HG03457 (cell line): ENCODE results near the gene MED31.
"Not testable (repeated sequence)": the region's sequence is repeated elsewhere in the genome, so short reads cannot be mapped to it uniquely, and the experiment has no call there.

Experiments used
- ATAC-seq: cut with Tn5 transposase; IDR thresholded peaks from one replicate; pipeline ENCODE4 v1.9.1; 2021; ENCODE audit warnings: moderate number of reproducible peaks; ENCODE audit not compliant: unreplicated experiment

The MED31 gene

DNA sequence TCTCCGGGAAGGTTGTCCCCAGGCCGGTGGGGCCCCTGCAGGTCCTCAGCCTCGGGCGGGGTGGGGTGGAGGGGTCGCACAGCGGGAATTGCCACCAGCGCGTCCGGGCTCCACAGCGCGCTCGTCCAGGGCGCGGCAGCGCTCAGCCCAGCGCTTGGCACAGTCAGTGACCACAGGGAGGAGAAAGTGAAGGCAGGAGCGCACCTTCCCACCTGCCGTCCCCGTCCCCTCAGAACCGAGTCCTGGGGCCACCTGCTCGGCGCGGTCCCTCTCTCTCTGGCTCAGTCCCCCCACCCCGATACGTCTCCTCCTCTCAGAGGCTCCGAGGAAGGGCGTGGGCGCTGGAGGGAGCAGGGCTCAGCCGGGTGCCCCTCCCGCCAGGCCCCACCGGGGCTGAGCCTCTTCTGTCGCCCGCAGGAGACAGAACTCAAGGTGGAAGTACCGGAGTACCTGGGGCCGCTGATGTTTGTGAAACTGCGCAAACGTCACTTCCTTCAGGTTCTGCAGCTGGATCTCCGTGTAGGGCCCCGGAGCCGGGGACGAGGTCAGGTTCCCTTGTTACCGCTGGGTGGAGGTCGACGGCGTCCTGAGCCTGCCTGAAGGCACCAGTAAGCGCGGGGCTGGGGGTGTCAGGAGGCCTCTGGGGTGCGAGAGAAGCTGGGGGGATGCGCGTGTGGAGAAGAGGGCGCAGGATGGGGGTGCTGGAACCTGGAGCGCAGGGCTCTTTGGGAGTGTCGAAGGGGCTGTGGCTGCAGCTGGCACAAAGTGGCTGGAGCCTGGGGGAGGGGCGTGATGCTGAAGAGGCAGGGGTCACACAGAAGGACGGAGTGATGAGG lies 5.6 kb upstream of the MED31 start:
- not testable (repeated sequence) for ATAC-seq

DNA sequence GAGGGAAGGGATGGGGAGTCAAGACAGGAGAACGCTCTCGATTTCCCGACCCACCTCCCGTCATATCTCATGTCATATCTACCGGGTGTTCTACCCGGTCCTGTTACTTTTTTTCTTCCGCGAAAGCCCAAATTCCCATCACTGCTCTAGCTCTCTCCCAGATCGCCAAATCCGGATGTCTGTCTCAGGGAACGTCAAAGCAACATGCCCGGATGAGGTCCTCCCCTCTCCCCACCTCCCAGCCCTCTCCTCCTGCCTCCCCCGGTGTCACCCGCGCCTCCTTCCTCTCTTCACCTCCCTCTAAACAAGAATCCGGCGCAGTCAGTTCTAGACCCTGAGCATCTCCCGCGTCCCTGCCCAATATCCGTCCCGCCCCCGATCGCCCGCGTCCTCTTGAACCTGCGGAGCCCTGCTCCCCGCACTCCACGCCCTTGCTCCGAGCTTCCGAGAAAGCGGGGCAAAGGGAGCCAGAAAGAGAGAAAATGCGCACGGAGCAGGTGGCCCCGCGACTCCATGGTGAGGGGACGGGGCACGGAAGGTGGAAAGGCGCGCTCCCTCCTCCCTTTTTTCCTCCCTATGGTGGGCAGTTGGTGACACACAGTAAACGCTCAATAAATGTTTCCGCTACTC lies 4.4 kb upstream of the MED31 start:
- ATAC-seq, result not testable (repeated sequence)

DNA sequence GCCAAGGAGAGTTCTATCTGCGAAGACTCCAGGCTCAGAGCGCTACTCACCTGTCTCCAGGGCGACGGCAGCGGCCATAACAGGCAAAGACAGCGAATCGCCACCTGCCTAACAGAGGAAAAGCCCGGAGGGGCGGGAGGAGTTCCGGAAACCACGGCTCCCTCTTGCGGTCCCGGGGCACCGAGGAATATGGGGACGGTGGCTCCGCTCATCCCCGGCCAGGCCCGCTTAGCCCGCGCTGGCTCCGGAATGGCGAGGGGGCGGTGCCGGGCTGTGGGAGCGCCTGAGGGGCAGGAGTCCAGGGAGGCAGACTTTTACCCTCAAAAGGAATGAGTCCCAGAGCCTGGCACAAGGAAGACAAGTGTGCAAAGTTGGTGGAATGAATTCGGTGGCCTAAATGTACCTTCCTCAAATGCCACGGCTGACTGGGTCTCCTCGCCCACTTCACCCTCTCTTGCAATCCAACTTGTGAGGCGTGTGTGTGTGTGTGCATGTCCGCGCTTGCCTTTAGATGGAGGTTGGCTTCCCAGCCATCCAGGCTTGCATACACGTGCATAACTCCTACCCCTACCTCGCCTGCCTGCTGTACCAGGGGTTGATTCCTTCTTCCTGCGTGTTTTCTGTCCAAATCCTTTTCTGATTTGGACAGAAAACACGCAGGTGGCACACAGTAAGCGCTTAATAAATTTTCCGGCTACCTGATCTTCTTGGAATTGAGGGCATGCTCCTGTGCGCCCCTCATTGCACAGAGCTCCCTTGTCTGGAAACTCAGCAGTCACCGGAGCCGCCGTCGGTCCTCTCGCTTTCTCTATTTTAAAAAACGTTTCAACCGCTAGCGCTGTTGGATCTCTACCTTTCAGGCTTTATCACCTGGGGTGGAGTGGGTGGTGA lies 3.7 kb upstream of the MED31 start:
- no peak for ATAC-seq

DNA sequence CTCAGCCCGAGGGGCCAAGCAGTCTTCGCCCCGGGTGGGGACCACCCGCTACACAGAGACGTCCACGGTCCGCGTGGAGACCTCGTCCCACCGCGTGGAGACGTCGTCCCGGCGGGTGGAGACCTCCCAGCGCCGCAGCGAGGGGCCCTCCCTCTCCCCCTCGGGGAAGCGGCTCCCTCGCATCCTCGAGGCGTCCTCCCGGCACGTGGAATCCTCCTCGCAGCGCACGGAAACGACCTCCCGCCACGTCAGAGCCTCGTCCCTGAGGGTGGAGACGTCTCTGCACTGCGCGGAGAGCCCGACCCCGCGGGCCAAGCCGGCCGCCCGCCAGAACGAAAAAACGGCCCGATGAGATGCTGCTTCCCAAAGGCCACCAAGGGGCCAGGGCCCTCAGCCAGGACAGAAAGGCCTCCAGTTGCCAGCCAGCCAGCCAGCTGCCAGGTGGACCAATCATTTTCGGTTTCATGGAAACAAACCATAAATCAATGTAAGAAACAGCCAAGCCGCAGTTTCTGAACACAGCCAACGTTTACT lies 581 bp upstream of the MED31 start:
- ATAC-seq, result peak; percentile 24

DNA sequence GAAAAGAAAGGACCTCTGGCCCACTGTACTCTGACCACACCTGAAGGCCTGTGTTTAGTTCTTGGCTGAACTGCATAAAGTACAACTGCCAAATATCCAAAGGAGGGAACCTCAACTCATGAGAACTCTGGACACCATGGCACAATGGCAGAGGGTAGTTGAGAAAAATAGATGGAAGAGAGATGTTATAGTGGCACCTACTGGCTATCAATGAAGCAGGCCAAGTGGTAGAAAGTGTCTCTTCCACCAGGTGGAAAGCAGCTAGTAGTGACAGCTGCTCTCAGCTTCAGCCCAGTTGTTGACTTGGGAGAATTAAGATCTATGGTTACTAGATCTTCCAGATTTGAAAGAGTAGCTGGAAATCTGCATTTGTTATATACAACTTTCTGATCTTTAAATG lies 3.2 kb downstream of the MED31 start:
- ATAC-seq, result no peak

DNA sequence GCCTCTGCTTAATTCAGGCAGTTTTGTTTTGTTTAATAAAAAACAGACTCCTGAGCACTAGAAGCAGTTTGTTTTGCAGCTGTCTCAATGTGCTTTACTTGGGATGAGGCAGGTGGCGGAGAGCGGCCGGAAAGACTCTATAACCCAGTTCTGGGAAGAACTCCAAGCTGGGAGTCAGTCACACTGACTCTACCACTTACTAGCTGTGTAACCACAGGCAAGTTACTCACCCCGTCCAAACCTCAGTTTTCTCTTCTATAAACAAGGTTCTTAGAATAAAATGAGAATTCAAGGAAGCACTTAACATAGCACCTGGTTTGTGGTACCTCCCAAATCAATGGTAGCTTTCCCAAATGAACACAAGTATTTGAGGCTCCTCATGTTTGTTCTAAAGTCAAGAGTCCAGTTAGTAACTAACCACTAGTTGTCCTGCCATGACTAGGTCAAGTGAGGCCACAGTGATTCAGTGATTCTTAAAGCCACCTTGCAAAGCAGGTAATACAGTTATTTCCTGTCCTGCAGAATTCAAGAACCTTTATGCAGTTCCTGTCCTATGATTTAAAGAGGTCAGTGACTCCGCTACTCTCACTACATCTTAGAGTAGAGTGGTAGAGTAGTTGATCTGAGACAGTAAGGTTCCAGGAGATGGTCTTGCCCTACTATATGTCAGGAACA lies 7.8 kb downstream of the MED31 start:
- no peak for ATAC-seq

DNA sequence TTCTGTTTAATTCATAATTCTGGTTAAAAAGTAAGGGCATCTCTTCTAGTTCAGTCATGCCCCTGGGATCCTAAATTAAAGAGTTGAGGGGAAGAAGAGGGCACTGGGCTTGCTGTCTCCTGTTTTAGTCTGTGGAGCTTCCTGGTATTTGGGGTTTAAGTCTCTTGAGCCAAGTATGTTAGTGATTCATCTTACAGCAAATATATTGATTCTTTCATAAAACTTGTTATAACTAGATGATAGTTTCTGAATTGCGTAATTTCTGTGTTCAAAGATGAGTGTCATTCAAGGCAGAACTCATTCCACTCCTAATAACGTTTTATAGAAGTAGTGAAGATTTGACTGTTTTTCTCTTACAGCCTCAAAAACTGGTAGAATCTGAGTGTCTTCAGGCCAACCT lies 8.8 kb downstream of the MED31 start:
- no peak for ATAC-seq

DNA sequence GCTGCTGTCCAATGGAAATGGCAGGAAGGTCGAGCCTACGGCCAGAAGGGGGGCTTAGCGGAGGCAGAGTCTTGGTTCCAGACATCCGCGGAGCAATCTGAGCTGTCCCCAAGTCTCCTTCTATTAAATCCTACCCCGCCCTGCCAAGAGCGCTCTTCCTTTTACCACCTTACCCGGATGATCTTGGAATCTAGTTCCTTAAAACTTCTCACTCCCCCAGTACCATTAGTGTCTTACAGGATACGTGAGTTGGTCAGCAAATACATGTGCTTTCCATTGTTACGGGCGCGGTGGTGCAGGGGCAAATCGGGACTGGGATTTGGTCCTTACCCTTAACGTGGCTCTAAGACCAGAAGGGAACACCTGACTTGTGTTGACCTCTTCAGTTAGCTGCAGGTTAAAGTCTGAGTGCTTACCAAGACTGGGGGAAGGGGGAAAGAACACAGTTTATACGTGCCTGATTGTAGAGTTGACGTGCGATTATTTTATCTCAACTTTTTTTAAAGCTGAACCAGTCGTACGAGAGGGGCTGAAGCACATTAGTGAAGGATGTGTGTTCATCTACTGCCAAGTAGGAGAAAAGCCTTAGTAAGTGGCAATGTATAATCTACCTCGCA lies 10.1 kb downstream of the MED31 start:
- peak; percentile 3 for ATAC-seq

DNA sequence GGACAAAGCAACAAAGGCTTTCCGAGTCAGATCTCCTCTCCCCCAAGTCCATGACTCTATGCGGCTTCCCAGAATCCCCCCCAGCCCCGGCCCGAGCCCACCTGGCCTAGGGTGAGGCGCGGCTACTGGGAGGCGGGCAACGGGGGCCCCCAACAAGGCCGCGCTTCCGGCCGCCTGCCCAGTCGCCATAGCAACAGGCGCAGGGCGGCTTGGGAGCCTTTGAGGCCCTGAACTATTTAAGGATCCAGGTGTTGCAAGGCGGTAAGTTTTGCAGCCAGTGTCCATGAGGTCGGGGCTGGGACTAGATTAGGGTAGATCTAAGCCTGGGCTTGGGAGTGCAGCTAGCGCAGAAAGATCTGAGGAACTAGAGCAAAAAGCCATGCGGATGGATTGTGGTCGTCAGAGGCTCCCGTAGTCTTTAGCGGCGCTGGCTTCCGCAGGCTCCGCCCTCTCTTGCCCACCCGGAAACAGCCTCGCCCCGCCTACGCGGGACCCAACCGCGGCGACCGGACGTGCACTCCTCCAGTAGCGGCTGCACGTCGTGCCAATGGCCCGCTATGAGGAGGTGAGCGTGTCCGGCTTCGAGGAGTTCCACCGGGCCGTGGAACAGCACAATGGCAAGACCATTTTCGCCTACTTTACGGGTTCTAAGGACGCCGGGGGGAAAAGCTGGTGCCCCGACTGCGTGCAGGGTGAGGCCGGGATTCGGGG lies 10.7 kb downstream of the MED31 start, which contains the start of the genes KIAA0753 and TXNDC17:
KIAA0753 (minus strand) TSS at position 176 of the 711 bp plus-strand sequence. CDS start 5,608 bp downstream, outside the sequence.
TXNDC17 (plus strand) TSS at position 525 of the 711 bp plus-strand sequence; CDS start at position 548, 23 bp downstream.
- ATAC-seq, result peak; percentile 57

DNA sequence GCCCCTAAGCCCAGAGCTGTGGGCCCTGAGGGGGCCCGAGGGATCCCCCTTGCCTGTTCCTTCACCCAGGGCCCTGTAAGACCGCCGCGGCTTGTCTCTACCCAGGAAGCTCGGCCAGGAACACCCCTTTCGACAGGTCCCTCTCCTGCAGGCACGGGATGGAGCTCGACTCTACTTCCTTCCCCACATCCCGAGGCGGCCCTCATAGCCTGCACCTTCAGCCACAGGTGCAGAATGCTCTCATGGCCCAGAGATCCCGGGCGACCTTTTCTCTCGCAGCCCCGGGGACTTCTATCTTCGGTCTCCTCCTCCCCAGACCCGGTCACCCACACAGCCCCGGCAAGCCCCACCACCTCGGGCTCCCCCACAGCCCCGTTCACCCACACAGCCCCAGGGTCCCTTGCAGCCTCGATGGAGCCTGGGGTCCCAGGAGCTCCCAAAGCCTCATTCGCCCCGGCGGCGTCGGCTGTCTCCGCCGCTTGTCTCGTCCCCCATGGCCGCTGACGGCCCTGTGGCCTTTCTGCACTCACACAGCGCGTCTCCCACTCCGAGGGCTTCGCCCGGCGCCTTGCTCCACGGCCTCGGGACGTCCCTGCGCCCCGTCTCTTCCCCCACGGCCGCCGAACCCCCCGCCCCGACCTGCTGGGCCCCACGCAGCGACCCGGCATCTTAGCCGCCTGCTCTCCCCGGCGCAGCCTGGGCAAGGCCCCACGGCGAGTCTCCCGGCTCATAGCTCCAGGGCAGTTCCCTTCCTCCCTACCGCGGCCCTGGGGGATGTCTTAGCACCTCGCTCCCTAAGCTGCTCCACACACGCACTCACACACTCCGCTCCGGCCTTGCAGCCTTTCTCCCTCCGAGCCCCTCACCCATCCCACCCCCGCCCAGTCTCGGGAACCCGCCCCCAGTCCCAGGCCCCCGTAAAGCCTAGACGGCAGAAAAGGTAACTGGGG lies 11.5 kb downstream of the MED31 start:
- peak; percentile 3 for ATAC-seq

DNA sequence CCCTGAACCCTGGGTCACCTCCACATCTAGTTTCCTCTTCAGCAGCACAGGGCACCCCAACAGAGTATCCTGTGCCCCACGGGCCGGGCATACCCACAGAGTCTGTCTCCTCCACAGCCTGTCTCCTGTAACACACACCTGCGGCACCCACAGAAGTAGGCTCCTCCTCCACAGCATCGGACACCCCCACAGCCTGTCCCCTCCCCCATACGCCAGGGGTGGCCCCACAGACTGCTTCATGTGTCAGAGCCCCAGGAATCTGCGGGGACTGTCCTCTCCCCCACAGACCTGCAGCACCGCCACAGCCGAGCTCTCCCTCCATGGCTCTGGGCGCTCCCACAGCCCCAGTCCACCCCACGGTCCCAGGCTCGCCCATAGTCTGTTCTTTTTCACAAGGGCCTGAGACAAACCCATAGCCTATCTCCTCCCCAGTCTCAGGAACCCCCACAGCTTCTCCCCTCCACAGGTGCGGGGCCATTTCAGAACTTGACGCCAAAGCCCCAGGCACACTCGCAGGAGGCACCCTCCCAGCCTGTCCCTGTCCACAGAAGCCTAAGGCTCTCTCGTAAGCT lies 12.3 kb downstream of the MED31 start:
- ATAC-seq, result no peak

DNA sequence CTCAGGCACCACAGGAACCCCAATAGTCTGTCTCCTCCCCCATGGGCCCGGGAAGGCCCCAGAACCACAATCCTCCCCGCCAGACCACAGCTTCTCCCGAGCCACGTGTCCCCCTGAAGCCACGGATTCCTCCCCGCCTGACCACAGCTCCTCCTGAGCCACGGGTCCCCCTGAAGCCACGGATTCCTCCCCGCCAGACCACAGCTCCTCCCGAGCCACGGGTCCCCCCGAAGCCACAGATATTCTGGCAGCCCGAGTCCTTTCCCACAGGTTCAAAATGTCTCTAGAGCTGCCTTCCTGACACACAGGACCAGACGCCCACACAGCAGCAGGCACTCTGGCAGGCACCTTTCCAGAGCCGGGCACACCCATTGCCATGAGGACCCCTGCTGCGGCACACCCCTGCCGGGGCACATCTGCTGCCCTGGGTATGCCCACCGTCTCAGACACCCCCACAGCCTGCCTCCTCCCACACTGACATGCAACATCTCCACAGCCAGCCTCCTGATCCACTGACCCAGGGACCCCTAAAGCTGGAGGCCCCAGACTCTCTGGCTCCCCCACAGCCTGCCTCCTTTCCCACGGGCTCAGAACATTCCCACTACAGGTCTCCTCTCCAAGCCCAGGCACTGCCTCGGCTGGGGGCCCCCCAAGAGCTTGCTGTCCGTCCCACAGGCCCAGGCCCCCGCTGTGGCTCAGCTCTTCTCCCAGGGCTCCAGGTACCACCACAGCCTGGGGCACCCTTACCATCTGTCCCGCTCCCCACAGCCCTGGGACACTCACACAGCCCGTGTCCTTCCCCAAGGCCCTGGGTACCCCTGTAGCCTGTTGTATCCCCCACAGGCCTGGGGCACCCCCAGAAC lies 13.1 kb downstream of the MED31 start:
- no peak for ATAC-seq

DNA sequence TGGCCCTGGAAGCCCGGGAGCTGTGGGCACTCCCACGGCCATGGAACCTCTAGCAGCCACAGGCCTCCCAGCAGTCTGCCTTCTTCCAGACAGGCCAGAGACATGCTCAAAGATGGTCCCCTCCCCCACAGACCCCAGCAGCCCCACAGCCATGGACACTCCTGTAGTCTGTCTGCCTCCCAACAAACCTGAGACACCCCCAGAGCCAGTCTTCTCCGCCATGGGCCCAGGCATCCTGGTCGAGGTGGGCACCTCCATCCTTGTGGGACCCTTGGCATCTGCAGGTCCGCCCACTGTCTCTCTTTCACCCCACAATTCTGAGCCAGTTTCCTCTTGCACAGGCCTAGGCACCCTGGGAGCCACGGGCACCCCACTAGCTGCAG lies 14.0 kb downstream of the MED31 start:
- ATAC-seq, result no peak

DNA sequence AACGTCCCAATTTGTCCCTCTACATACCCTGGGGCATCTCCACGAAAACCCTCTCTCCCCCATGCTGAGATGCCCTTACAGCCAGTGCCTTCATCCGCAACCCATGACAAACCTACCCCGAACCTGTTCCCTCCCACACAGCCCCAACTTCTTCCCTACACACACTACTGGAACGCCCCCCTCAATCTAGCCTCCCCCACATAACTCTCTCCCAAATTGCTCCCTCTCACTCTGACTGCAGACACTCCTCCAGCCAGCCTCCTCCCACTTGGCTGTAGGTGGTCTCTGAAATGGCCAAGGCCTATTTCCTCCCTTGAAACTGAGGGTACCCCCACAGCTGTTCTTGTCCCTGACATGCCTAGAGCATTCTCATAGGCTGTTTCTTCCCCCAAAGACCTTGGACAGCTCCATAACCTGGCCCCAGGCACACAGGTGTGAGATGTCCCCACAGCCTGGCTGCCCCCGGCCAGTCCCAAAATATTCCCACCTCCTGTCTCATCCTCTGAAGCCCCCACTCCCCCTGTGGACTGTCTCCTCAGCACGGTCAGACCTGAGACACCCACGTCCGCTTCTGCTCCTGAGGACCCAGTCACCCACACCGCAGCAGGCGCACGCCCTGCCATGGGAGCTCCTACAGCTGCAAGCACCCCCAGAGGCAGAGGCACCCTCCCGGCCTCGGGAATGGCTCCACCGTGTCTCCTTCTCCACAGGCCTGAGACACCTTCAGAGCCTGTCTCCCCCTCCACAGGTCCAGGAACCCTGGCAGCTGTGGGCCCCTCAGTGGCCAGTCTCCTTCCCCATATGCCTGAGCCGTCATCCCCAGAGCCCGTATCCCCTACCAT lies 14.6 kb downstream of the MED31 start:
- ATAC-seq, result no peak

DNA sequence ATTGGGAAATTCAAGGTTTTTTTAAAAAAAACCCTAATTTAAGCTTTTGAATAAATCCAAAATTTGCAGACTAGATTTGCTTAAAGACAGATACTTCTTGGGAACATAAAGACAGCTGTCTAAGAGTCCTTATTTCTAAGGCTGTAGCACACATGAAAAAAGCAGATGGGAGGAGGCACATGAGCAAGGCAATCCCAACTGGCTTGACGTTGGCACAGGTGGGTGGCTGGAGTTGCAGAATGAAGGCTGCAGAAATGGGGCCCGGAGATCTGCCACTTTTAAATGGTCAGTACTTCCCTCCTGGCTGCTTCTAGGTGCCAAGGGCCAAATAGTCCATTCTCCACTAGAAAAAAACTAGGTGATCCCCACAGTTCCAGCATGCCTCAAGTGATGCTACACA lies 15.3 kb downstream of the MED31 start:
- no peak for ATAC-seq

DNA sequence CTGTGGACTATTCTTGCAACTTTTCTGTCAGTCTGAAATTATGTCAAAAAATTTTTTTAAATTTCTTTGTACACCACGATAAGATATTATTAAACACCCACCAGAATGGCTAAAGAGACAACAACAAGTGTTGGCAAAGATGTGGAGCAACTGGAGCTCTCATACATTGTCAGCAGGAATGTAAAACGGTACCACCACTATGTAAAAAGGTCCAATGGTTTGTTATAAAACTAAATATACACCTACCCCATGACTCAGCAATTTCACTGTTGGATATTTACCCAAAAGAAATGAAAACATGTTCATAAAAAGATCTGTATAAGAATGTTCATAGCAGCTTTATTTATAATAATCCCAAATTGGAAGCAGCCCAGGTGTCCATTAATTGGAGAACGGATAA lies 18.1 kb downstream of the MED31 start:
- no peak for ATAC-seq
